OCI-LY1 (cell line): ENCODE results near the gene SLAMF1.

Source experiments
- H2AFZ ChIP-seq: fragments of 200-600 bp; sonication (generic), shearing (Covaris generic); 2 replicates; pipeline ENCODE4 v1.6.0; 2014; ENCODE audit warnings: antibody characterized with exemption, mild to moderate bottlenecking, low read length
- H3F3A ChIP-seq: fragments of 200-600 bp; sonication (generic), shearing (Covaris generic); 2 replicates; pipeline ENCODE4 v1.6.0; 2014; ENCODE audit warnings: mild to moderate bottlenecking, antibody characterized with exemption, low read length, moderate library complexity; ENCODE audit not compliant: insufficient read depth
- H3K27ac ChIP-seq: fragments of 200-600 bp; sonication (generic); 2 replicates; pipeline ENCODE4 v1.5.1; 2014; ENCODE audit warnings: low read length, mixed run types, mild to moderate bottlenecking, low read depth; ENCODE audit not compliant: poor library complexity, severe bottlenecking
- H3K27me3 ChIP-seq: fragments of 200-600 bp; sonication (generic); 2 replicates; pipeline ENCODE4 v1.6.0; 2014; ENCODE audit warnings: antibody characterized with exemption, mild to moderate bottlenecking, low read length, moderate library complexity; ENCODE audit not compliant: insufficient read depth
- H3K36me3 ChIP-seq: fragments of 200-600 bp; sonication (generic); 2 replicates; pipeline ENCODE4 v1.6.1; 2014; ENCODE audit warnings: mild to moderate bottlenecking, antibody characterized with exemption, low read length, moderate library complexity, mixed read lengths; ENCODE audit not compliant: insufficient read depth
- H3K4me1 ChIP-seq: fragments of 200-600 bp; sonication (generic); 2 replicates; pipeline ENCODE4 v1.5.1; 2014; ENCODE audit warnings: mild to moderate bottlenecking, low read length, moderate library complexity; ENCODE audit not compliant: insufficient read depth, severe bottlenecking
- H3K4me2 ChIP-seq: fragments of 200-600 bp; sonication (generic), shearing (Covaris generic); 2 replicates; pipeline ENCODE4 v1.6.1; 2014; ENCODE audit warnings: low read length
- H3K4me3 ChIP-seq: fragments of 200-600 bp; sonication (generic); 2 replicates; pipeline ENCODE4 v1.5.1; 2014; ENCODE audit warnings: low read length, low read depth, mild to moderate bottlenecking, mixed read lengths; ENCODE audit not compliant: poor library complexity, severe bottlenecking
- H3K79me2 ChIP-seq: fragments of 200-600 bp; shearing (Covaris generic); 2 replicates; pipeline ENCODE4 v1.6.1; 2016; ENCODE audit warnings: mixed run types, low read length, mixed read lengths; ENCODE audit not compliant: insufficient read depth
- H3K9ac ChIP-seq: fragments of 200-600 bp; sonication (generic), shearing (Covaris generic); 2 replicates; pipeline ENCODE4 v1.6.1; 2014; ENCODE audit warnings: mild to moderate bottlenecking, low read length, mixed read lengths
- H3K9me2 ChIP-seq: fragments of 200-600 bp; sonication (generic), shearing (Covaris generic); 2 replicates; pipeline ENCODE4 v1.6.1; 2014; ENCODE audit warnings: low read depth, mild to moderate bottlenecking, low read length, mixed read lengths
- H3K9me3 ChIP-seq: fragments of 200-600 bp; shearing (Covaris generic); 2 replicates; pipeline ENCODE4 v1.6.1; 2014; ENCODE audit warnings: low read length, mixed read lengths
- H4K20me1 ChIP-seq: fragments of 200-600 bp; sonication (generic), shearing (Covaris generic); 2 replicates; pipeline ENCODE4 v1.6.0; 2016; ENCODE audit warnings: mild to moderate bottlenecking, low read length; ENCODE audit not compliant: insufficient read depth
- CTCF ChIP-seq: fragments of 200-600 bp; sonication (generic), shearing (Covaris generic); IDR thresholded peaks from 2 replicates; pipeline ENCODE4 v1.5.1; 2017; ENCODE audit warnings: mild to moderate bottlenecking, antibody characterized with exemption, low read length, moderate library complexity, mixed read lengths
- EZH2 ChIP-seq: fragments of 200-600 bp; sonication (generic), shearing (Covaris generic); IDR thresholded peaks from 2 replicates; pipeline ENCODE4 v1.8.0; 2017; ENCODE audit warnings: borderline replicate concordance, mixed run types, mild to moderate bottlenecking, antibody characterized with exemption, low read length, moderate library complexity, mixed read lengths

Gene SLAMF1

GRCh38 chr1:160558660-160559380 lies 88.0 kb downstream of the SLAMF1 start:
- Histone ChIP-seq H3K4me1 (no peaks in the 10 kb centered on the region), H3K9me3 (peaks cover 10% of the 10 kb centered on the region; the same call in 1 of the 2 replicates), H2AFZ (no peak overlapping the region), H3K9me2 (no peaks in the 10 kb centered on the region), H3K27ac (no peak overlapping the region), H3K4me3 (no peak overlapping the region), H3K4me2 (no peak overlapping the region), H3K9ac (no peak overlapping the region), H4K20me1 (no peaks in the 10 kb centered on the region), H3K27me3 (no peaks in the 10 kb centered on the region), H3F3A (no peaks in the 10 kb centered on the region), H3K36me3 (peaks cover 19% of the 10 kb centered on the region), H3K79me2 (no peaks in the 10 kb centered on the region)
- TF ChIP-seq EZH2 = no peak
- TF ChIP-seq CTCF = no peak
